CD4-positive, alpha-beta T cell (primary cell): ENCODE data around the gene SBNO2. TPM values are rescaled to one million over a fixed set of nuclear protein-coding genes. Genes with fewer than 3 reads are reported as not detected.

Source experiments
- ATAC-seq: fragments of 200-7000 bp; cut with Tn5 transposase; one replicate; pipeline ENCODE4 v1.10.0; 2022; ENCODE audit warnings: mild to moderate bottlenecking; ENCODE audit not compliant: poor library complexity
- CTCF ChIA-PET: fragments of 350-600 bp; sonication (Branson Sonifier 250); formaldehyde crosslinking; loops from one replicate; lab custom pipeline; 2021; ENCODE audit warnings: antibody characterized with exemption, inconsistent platforms; lab: Charles Lee
- POLR2A ChIA-PET: fragments of 350-600 bp; sonication (Branson Sonifier 250); formaldehyde crosslinking; loops from one replicate; lab custom pipeline; 2021; ENCODE audit warnings: antibody characterized with exemption, inconsistent platforms; lab: Charles Lee
- DNase-seq, 14 experiments: peaks; one replicate each; pipeline ENCODE4 v3.0.0-alpha.2; 2013 to 2020; ENCODE audit warnings: mixed read lengths in 2 of 14
- H3K27ac ChIP-seq, 2 donors: one replicate each; pipeline versions ENCODE4 v1.5.1 to v1.7.0; 2013; ENCODE audit warnings: low read length in 2 of 2, low read depth in 1 of 2, mild to moderate bottlenecking in 1 of 2
- H3K27me3 ChIP-seq, 2 experiments: 1 replicate in 1 of 2; 2 replicates in 1 of 2; pipeline versions ENCODE4 v1.6.1 to v1.7.0; 2013; ENCODE audit warnings: low read length in 2 of 2, control low read depth in 1 of 2, mild to moderate bottlenecking in 1 of 2, moderate library complexity in 1 of 2; ENCODE audit not compliant: insufficient read depth in 2 of 2, control insufficient read depth in 1 of 2
- H3K36me3 ChIP-seq: one replicate; pipeline ENCODE4 v1.6.1; 2013; ENCODE audit warnings: low read length, control low read depth; ENCODE audit not compliant: insufficient read depth
- H3K4me1 ChIP-seq: one replicate; pipeline ENCODE4 v1.6.1; 2013; ENCODE audit warnings: low read length, control low read depth; ENCODE audit not compliant: insufficient read depth
- H3K4me3 ChIP-seq: one replicate; pipeline ENCODE4 v1.5.1; 2013; ENCODE audit warnings: mild to moderate bottlenecking, low read length, moderate library complexity
- H3K9me3 ChIP-seq, 2 experiments: 1 replicate in 1 of 2; 2 replicates in 1 of 2; pipeline versions ENCODE4 v1.6.1 to v1.7.0; 2013; ENCODE audit warnings: low read length in 2 of 2, mild to moderate bottlenecking in 2 of 2, control low read depth in 1 of 2, moderate library complexity in 1 of 2; ENCODE audit not compliant: control insufficient read depth in 1 of 2, insufficient read depth in 1 of 2
- H3K27ac Mint-ChIP-seq: one replicate; pipeline ENCODE4 v1.8.0; 2020; ENCODE audit warnings: mixed read lengths
- H3K27me3 Mint-ChIP-seq: one replicate; pipeline ENCODE4 v1.8.0; 2021; ENCODE audit warnings: mixed read lengths
- H3K36me3 Mint-ChIP-seq: one replicate; pipeline ENCODE4 v1.8.0; 2021; ENCODE audit warnings: low read depth, mixed read lengths
- H3K4me1 Mint-ChIP-seq: one replicate; pipeline ENCODE4 v1.8.0; 2021; ENCODE audit warnings: low read depth, mixed read lengths
- H3K4me3 Mint-ChIP-seq: one replicate; pipeline ENCODE4 v1.8.0; 2020; ENCODE audit warnings: mild to moderate bottlenecking, mixed read lengths
- H3K9me3 Mint-ChIP-seq: one replicate; pipeline ENCODE4 v1.8.0; 2020; ENCODE audit warnings: mixed read lengths
- CTCF ChIP-seq: fragments of 200-600 bp; IDR thresholded peaks from one replicate; pipeline ENCODE4 v1.8.0; 2022; ENCODE audit warnings: antibody characterized with exemption, mild to moderate bottlenecking
- intact Hi-C, 2 experiments: fragments of 100-400 bp; cut with DNase I in 1 of 2; cut with micrococcal nuclease in 1 of 2; formaldehyde crosslinking; loops; one replicate each; pipeline versions ENCODE4 v1.15.1 to v1.9.0; 2023 to 2025; cut with DNase I, micrococcal nuclease
- total RNA-seq, 174 experiments: library from RNA in 2 of 174; stranded (reverse) in 2 of 174; gene quantifications; one replicate each; pipeline ENCODE4 v1.2.3 and lab custom pipeline; 2021 to 2026

Gene SBNO2
- total RNA-seq, 2 experiments from 2014 or later, result 126 to 137 TPM

DNA sequence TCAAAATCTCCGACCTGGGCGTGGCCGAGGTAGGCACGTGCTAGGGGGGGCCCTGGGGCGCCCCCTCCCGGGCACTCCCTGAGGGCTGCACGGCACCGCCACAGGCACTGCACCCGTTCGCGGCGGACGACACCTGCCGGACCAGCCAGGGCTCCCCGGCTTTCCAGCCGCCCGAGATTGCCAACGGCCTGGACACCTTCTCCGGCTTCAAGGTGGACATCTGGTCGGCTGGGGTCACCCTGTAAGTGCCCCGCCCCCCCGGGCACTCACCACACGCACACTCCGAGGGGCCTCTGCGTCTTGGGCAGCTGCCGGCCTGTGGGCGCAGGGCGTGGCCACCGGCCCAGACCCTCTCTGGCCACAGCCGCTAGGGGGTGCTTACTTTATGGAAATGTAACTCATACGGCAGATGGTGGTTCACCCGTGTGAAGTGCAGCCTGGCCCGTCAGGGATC lies 46.4 kb upstream of the SBNO2 start:
- POLR2A ChIA-PET, result no interaction called here
- ATAC-seq (no peak), DNase-seq (no peak)
- H3K9me3 ChIP-seq, result no peaks in the 10 kb centered on the region
- no peaks in the 10 kb centered on the region for H3K9me3 Mint-ChIP-seq
- H3K4me1 ChIP-seq, result no peaks in the 10 kb centered on the region
- H3K27me3 Mint-ChIP-seq, result no peaks in the 10 kb centered on the region
- no peak for TF ChIP-seq CTCF
- intact Hi-C loops, result no loop called here
- CTCF ChIA-PET, result no interaction called here
- no peaks in the 10 kb centered on the region for H3K4me1 Mint-ChIP-seq
- H3K4me3 Mint-ChIP-seq, result no peak overlapping the region
- no peak overlapping the region for H3K27ac ChIP-seq
- H3K4me3 ChIP-seq, result no peak overlapping the region
- H3K36me3 Mint-ChIP-seq, result peaks cover 7% of the 10 kb centered on the region
- H3K36me3 ChIP-seq, result peaks cover 50% of the 10 kb centered on the region
- H3K27me3 ChIP-seq, result no peaks in the 10 kb centered on the region
- H3K27ac Mint-ChIP-seq, result no peak overlapping the region

GRCh38 chr19:1219786-1220476 lies 45.9 kb upstream of the SBNO2 start:
- ChIA-PET CTCF (no interaction called here), POLR2A (no interaction called here)
- TF ChIP-seq CTCF, result no peak
- H3K9me3 ChIP-seq, result no peaks in the 10 kb centered on the region
- Mint-ChIP-seq H3K4me1 (no peaks in the 10 kb centered on the region), H3K36me3 (peaks cover 7% of the 10 kb centered on the region), H3K4me3 (no peak overlapping the region), H3K9me3 (no peaks in the 10 kb centered on the region), H3K27ac (no peak overlapping the region), H3K27me3 (no peaks in the 10 kb centered on the region)
- H3K4me3 ChIP-seq, result no peak overlapping the region
- H3K27ac ChIP-seq, result no peak overlapping the region
- H3K36me3 ChIP-seq, result peaks cover 50% of the 10 kb centered on the region
- ATAC-seq (no peak), DNase-seq (no peak)
- intact Hi-C loops, result no loop called here
- H3K27me3 ChIP-seq, result no peaks in the 10 kb centered on the region
- no peaks in the 10 kb centered on the region for H3K4me1 ChIP-seq

DNA sequence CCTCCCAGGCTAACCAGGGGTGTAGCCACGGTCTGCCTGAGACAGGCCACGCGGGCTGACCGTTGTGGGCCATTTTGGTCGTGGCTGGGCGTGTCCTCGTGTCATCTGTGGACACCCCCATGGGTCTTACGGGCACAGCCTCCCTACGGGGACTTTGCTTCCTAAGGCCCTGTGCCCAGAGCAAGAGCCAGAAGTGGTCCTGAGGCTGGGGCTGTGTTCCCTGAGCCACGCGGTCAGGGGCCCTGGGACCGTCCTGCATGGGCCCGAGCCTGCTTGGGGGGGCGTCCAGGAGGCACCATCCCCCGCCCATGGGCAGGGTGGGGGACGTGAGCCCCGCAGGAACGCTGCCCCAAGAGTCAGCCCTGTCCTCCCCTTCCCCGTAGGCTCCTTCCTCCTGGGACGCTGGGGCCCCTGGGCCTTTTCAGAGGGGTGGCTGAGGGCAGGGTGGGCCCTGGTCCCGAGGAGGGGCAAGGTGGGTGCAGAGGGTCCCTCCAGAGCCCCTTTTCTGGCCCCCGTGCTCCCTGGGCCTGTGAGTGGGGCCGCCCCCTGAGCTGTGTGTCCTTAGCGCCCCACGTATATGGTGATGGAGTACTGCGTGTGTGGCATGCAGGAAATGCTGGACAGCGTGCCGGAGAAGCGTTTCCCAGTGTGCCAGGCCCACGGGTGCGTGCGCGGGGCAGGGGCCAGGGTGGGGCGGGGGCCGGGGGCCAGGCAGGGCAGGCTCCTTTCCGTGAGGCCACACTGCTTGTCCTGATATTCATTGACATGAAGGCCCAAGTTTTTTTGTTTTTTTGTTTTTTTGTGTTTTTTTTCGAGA lies 44.9 kb upstream of the SBNO2 start:
- ChIA-PET CTCF (no interaction called here), POLR2A (interaction anchor here (0.5 kb wide), 1 partner anchor 46 kb away, joined by 3 read pairs; no protein-coding TSS in a partner anchor)
- intact Hi-C loops, result no loop called here
- Histone ChIP-seq H3K27me3 (no peaks in the 10 kb centered on the region), H3K27ac (no peak overlapping the region), H3K9me3 (no peaks in the 10 kb centered on the region), H3K4me1 (peaks cover 9% of the 10 kb centered on the region), H3K36me3 (peaks cover 41% of the 10 kb centered on the region), H3K4me3 (no peak overlapping the region)
- Mint-ChIP-seq H3K36me3 (peaks cover 10% of the 10 kb centered on the region), H3K4me3 (no peak overlapping the region), H3K4me1 (peaks cover 4% of the 10 kb centered on the region), H3K27me3 (no peaks in the 10 kb centered on the region), H3K27ac (no peak overlapping the region), H3K9me3 (no peaks in the 10 kb centered on the region)
- no peak for DNase-seq
- no peak for TF ChIP-seq CTCF
- ATAC-seq, result no peak
